Activated T-cell treated with anti-CD3 and anti-CD28 coated beads for 1 hour (primary cell): Measurements from ENCODE around the gene HSCB.
"Not testable (repeated sequence)": the region's sequence is repeated elsewhere in the genome, so short reads cannot be mapped to it uniquely, and the experiment has no call there.

Experiments
- DNase-seq: peaks from one replicate; pipeline ENCODE4 v3.0.0-alpha.2; 2020; ENCODE audit warnings: low read depth

Gene HSCB

DNA sequence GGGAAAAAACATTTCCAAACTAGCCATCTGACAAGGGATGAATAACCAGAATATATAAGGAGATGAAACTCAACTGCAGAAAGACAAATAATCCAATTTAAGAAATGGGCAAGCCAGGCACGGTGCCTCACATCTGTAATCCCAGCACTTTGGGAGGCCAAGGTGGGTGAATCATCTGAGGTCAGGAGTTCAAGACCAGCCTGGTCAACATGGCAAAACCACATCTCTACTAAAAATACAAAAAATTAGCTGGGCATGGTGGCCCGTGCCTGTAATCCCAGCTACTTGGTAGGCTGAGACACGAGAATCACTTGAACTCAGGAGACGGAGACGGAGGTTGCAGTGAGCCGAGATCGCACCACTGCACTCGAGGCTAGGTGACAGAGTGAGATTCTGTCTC, 3.0 kb upstream of the HSCB start:
- not testable (repeated sequence) for DNase-seq

DNA sequence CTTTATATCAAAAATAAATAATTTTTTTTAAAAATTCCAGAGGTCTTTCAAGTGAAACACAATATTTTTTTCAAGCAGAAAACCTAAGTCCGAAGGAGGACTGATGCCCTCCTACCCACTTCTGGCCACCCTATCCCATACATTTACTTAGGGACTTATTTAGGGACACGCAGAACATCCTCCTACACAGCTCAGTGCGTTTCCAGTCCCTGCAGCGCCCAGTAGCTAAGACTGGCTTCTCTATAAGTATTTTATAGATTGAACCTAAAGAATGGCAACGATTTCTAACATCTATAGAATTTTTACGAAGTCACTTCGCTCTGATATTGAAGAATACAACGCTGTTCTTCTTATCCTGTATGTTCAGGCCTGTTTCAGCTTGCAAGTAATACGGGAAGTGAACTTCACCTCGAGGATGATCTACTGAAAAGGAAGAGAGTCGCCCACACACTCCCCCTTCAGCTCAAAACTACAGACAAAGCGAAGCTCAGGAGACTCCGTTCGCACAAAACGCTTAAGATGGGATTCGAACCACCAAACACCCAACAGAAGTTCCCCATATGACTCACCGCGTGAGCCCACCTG, 547 bp upstream of the HSCB start:
- DNase-seq = no peak

DNA sequence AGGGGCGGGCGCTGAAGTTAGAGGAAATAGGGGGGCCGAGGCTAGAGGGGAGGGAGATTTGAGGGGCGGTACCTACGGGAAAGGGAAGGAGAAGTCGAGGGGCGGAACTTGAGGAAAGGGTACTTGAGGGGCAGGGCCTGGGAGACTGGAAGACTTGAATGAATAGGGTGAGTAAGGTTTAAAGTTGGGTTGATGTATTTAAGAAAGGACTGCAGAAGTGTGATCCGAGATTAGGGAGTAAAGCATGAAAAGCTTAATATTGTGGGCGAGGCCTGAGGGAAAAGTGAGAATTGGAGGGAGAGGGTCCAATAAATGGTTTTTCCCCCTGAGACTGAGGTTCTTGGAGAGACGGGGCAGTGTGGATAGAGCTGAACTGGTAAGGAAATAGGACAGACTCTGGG, 723 bp downstream of the HSCB start:
- no peak for DNase-seq

DNA sequence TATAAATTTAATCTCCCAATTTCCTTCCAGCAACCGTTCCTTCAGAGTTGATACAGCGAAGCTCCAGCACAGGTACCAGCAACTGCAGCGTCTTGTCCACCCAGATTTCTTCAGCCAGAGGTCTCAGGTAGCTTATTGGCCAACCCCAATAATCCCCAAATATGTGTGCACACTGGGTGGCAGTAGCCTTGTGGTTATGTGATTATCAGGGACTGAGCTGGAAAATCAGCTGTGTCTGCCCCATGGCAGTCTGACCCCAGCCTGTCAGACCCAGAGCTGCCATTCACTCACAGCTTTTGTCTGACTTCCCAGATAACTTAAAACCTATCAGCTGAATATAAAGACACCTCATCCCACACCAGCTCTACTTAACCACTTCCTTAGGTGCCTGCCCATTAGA, 2.0 kb downstream of the HSCB start:
- DNase-seq = no peak

DNA sequence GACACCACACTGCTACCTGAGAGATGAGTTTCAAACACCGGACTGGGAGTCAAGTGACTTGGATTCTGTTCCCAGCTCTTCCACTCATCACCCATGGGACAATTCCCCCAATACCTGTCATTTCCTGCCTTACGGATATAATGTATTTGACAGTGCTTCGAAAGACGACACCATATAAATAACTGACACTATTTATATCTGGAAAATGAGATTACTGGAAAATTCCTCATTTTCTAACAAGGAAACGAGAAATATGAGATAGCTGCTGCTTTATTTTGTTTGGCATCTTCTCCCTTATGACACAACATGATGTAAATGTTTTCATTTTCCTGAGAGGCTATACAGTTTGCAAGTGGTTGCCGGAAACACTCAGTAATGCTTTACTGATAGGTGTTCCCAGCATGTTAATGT, 8.6 kb downstream of the HSCB start:
- no peak for DNase-seq

DNA sequence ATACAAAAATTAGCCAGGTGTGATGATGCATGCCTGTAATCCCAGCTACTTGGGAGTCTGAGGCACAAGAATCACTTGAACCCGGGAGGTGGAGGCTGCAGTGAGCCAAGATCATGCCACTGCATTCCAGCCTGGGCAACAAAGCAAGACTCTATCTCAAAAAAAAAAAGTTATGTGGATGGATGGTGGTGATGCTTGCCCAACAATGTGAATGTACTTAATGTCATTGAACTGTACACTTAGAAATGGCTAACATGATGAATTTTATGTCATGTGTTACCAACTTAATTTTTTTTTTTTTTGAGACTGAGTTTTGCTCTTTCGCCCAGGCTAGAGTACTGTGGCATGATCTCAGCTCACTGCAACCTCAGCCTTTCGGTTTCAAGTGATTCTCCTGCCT, 12.7 kb downstream of the HSCB start:
- DNase-seq = not testable (repeated sequence)

DNA sequence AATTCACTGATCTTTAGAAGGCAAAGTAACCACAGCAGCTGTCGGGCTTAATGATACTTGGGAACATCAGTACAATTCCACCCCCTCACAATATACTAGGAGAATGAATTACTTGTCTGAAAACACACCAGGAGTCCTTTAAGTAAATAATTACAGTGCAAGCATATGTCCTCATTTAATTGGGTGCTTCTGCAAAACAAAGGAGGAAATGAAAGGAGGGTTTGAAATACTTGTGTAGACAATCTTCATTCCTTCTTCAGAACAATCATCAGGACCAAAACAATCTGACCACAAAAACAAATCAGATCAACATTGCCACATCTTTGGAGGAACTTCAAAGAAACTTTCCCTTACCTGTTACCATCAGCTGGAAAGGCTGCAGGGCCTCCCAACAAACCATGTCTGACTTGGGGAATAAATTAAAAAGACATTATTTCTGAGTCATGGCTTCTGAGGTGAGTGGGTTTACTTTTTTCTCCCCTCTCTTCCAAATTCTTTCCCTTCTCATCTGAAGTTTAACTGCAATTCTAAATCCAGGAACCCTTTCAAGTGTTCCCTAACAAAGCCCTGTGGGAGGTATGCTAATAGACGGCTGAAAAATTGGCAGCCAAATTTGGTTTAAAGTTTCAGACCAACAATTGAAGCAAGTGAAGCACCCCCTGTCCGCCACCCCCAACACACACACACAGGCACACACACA, 18.2 kb downstream of the HSCB start:
- no peak for DNase-seq

DNA sequence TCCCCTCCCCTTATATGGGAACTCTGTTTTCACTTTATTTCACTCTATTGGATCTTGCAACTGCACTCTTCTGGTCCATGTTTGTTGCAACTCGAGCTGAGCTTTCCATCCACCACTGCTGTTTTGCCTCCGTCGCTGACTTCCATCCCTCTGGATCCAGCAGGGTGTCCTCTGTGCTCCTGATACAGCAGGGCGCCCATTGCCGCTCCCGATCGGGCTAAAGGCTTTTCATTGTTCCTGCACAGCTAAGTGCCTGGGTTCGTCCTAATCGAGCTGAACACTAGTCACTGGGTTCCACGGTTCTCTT, 19.6 kb downstream of the HSCB start:
- DNase-seq = no peak

DNA sequence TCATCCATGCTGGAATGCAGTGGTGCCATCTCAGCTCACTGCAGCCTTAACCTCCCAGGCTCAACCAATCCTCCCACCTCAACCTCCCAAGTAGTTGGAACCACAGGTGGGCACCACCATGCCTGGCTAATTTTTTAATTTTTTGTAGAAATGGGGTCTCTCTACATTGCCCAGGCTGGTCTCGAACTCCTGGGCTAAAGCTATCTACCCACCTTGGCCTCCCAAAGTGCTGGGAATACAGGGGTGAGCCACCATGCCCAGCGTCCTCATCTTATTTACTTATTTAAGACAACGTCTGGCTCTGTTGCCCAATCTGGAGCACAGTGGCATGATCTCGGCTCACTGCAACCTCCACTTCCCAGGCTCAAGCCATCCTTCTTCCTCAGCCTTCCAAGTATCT, 20.2 kb downstream of the HSCB start:
- not testable (repeated sequence) for DNase-seq

DNA sequence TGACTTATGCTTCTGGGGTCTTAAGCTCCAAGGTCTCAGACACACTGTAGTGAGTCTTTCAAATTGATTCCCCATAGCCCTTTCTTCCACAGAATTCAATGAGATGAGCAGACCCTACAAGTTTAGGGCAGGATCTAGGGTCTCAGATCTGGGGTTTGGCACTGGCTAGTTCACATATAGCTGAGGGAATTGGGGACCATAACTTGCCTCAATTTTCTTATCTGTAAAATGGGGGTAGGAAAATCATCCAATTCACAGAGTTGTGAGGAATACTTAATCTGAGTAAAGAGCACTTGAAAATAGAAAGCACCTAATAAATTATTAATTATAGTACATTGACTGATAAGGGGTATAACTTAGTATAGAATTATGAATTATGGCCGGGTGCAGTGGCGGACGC, 24.8 kb downstream of the HSCB start:
- DNase-seq = no peak

DNA sequence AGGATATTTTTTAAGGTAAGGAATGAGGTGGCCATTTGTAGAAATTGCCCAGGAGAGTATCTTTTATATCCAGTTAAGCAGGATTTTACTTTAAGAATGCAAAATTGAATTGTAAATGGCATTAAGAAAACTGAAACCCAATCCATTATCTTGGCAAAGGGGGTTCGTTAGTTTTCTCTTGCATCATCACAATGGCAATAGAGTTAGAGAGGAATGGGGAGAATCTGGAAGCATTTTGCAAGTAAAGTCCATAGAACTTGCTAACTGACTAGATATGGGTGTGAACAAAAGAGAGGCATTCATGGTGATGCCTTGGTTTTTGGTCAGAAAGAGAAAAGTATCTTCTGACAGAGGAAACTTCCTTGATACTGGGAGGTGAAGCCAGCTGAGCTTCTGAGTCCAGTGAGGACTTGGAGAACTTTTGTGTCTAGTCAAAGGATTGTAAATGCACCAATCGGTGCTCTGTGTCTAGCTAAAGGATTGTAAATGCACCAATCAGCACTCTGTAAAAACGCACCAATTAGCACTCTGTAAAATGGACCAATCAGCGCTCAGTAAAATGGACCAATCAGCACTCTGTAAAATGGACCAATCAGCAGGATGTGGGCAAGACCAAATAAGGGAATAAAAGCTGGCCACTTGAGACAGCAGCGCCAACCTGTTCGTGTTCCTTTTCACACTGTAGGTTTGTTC, 27.0 kb downstream of the HSCB start:
- DNase-seq = no peak

DNA sequence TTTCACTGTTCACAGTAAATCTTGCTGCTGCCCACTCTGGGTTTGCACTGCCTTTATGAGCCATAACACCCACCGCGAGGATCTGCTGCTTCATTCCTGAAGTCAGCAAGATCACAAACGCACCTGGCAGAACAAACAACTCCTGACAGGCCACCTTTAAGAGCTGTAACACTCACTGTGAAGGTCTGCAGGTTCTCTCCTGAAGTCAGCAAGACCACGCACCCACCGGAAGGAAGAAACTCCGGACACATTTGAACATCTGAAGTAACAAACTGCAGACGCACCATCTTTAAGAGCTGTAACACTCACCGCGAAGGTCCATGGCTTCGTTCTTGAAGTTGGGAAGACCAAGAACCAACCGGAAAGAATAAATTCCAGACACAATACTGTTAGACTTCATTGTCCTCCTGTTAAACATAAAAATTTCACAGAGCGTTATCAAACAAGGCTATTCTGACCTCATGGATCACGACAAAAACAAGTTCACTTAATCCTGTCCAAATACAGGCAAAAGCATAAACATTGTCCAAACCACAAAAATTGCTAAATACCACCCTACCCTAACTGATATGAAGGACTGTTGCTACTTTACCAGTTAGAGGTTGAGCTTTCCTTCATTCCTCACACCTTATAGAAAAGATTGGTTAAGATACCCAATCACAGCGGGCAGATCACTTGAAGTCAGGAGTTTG, 27.7 kb downstream of the HSCB start:
- DNase-seq = no peak

DNA sequence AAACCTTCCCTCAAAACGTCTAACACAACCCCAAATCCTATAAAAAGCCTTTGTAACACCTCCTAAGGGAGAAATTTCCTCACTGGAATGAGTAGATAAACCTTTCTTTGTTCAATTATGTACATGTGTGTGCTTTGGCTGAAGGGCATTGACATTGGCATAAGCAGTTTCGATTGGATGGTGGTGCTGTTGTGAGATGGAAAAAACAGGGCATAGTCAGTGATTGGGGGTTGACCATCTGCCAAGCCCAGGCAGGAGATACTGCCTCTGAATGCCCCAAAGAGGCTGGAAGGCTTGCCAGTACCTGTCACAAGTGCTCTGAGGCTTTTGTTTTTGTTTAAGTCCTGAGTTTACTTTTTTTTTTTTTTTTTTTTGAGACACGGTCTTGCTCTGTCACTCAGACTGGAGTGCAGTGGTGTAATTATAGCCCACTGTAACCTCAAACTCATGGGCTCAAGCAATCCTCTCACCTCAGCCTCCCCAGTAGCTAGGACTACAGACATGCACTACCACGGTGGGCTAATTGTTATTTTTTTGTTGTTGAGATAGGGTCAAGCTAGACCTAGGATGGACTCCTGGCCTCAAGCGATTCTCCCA, 29.5 kb downstream of the HSCB start:
- no peak for DNase-seq

DNA sequence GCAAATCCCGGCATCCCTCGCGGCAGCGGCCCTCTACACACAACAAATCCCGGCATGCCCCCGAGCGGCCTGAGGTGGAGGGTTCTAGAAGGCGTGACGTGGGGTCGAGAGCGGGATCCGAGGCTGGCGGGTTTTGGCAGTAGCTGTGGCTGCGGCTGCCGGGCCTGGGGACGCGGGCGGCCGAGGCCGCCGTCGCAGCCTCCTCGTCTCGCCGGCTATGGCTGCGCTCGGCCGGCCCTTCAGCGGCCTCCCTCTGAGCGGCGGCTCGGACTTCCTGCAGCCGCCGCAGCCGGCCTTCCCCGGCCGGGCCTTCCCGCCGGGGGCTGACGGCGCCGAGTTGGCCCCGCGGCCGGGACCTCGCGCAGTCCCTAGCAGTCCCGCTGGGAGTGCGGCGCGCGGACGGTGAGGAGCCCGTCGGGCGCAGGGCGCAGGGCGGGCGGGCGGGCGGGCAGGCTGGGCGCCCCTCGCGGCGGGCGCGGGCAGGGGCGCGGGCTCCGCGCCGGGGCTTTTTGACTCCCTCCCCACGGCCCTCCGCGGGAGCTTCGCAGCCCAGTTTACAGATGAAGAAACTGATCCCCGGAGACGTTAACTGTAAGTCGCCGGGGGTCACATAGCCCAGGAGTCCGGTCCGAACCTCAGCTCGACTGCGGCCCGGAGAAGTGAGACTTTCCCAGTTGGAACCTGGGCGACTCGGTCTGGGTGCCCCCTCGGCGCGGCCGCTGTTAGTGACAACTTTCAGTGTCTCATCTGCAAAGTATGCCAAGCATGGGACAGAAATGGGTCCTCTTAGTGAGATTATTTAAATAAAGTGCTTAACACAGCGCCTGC, 31.0 kb downstream of the HSCB start, which contains the start of gene CCDC117:
CCDC117 (plus strand) TSS at position 63 of the 828 bp plus-strand sequence; CDS start at position 218, 155 bp downstream.
- DNase-seq = peak; percentile 90

DNA sequence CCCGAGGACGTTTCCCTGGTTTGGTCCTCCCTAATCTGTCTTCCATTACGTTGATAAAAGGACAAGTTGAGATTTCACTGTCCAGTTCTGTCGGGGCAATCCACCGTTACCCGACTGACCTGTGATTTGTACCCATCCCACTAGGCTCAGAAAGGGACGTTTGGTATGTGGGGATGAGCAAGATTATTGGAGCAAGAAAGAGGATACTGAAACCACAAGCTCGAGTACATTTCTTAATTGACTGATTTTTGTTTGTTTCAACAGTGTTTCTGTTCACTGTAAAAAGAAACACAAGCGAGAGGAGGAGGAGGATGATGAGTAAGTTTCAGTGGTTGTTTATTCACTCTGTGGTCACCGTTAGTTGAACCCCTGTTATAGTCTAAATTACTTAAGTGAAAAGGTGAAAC, 31.6 kb downstream of the HSCB start:
- no peak for DNase-seq

DNA sequence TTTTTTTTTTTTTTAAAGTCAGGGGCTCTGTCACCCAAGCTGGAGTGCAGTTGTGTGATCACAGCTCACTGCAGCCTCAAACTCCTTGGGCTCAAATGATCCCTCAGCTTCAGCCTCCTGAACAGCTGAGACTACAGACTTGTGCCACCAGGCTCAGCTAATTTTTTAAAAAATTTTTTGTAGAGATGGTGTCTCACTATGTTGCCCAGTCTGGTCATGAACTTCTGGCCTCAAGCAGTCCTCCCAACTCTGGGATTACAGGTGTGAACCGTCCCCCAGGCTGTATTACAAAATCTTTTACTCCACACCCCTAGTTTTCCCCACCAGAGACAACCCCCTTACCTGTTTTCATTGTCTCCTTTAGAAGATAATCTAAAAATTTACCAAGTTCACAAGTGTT, 32.5 kb downstream of the HSCB start:
- DNase-seq = no peak

DNA sequence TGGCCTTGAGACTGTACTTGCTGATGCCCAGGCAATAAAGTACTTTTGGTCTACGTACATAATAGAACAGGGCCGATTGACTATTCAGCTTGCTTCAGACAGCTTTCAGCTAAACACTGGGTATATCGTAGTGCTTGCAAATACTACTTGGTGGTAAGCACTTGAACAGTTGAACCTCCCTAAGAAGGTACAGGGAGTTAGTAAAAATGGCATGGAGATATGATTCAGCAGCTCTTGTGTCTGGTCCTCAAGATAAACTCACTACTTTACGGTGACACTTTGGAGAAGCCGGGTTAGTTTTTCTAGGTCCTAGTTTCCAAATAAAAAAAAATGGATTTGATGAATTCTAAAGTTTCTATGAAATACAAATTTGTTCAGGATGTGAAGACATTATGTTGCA, 38.0 kb downstream of the HSCB start:
- DNase-seq = no peak

DNA sequence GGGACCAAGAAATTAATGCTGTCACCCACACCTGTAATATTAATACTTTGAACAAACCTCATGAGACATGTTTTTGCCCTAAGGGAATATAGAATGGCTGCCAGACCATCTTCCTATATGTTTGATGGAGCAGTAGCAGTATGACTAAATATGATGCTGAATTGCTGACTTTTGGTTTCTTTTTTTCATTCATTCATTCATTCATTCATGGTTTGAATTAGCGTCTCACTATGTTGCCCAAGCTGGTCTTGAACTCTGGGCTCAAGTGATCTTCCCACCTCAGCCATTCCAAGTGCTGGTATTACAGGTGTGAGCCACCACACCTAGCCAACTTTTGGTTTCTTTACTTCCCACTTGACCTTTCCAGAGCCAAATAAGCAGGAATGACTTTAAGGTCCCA, 38.5 kb downstream of the HSCB start:
- no peak for DNase-seq

DNA sequence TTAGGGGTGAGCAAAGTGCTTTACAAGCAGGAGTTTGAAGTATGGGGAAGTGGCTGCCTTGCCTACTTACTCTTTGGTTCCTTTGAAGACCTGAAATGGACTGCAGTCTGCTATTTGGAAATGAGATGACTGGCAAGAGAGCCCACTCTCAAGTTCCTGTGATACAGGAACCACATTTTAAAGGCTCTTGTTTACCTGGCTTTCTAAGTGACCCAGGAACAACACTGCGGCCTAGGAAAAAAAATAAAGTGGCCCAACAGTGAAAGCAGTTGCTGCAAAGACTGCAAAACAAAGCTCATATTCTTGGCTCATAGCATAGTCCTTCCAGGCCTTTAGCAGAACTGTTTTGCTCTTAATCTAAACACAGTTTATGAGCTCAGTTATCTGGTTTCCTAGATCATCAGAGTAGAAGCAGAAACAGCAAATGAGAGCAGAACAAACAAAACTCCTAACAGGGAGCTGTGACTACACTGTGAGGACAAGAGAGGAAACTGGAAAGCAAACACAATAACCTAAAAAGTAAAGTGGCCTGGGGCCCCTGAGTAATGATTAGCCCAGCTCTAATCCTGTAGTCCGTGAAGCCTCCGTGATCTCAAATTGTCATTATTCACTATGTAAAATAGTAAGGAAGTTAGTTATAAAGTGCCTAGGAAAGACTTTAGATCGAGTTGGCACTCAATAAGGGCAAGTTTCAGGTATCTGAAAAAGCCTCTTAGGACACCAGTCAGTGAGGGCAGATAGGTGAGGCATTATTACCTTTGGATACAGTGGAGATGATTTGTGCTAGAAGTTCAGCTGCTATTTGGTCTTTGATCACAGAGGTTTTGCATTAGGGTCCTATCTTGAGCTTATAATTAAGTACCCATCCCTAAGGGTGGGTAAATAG, 42.2 kb downstream of the HSCB start:
- no peak for DNase-seq

DNA sequence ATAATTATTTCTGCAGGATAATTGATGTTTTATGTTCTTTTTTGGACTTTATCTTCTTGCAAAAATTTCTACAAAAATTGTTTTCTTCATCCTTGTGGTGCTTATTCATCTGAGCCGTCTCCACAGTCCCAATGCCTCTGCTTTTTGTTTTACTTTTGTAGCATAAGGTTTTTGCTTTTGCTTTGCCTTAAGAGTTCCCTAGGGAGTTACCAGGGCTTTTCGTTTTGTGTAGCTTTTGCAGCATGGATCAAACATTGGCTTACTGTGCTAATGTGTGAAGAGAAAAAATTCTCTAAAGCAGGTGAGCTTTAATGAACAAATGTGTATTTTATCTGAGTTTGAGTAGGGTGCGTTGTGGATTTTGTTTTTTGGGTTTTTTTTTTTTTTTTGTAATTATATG, 46.8 kb downstream of the HSCB start:
- no peak for DNase-seq

DNA sequence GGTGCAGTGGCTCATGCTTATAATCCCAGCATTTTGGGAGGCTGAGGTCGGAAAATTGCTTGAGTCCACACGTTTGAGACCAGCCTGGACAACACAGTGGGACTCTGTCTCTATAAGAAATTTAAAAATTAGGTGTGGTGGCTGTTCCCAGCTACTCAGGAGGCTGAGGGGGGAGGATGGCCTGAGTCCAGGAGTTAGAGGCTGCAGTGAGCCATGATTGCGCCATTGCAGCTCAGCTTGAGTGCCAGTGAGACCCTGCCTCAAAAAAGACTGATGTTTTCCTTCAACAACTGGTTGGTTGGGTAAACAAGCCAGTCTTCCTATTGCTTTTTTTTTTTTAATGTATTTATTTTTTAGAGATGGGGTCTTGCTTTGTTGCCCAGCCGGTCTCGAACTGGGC, 49.3 kb downstream of the HSCB start:
- no peak for DNase-seq
